Measurements from ENCODE around the gene C3orf33.
"Not testable (repeated sequence)": the region's sequence is repeated elsewhere in the genome, so short reads cannot be mapped to it uniquely, and the experiment has no call there.

Gene C3orf33

GRCh38 chr3:155854141-155854940 is 48.3 kb upstream of the C3orf33 start, which contains the start of gene SLC33A1 (continued):
- TF ChIP-seq PATZ1 (CRISPR knock-in tag; IDR thresholded peaks at IDR 0.05; ENCODE audit: borderline replicate concordance): no peak

GRCh38 chr3:155853214-155854140 is 47.4 kb upstream of the C3orf33 start:
- no peak for TF ChIP-seq TCF4 (CRISPR knock-in tag; IDR thresholded peaks at IDR 0.05; ENCODE audit: borderline replicate concordance)
- TF ChIP-seq RARB (CRISPR knock-in tag; IDR thresholded peaks at IDR 0.05): no peak
- TF ChIP-seq SNAI2 (CRISPR knock-in tag; IDR thresholded peaks at IDR 0.05): no peak
- ATAC-seq: peak; percentile 6; the same call in 2 of the 3 replicates

- TF ChIP-seq CREB5 (CRISPR knock-in tag; IDR thresholded peaks at IDR 0.05; ENCODE audit: low read depth) (no peak), TOX (CRISPR knock-in tag; IDR thresholded peaks at IDR 0.05; ENCODE audit: borderline replicate concordance) (no peak), ISL1 (CRISPR knock-in tag; IDR thresholded peaks at IDR 0.05) (no peak), TSHZ2 (CRISPR knock-in tag; IDR thresholded peaks at IDR 0.05) (no peak), ZFP30 (CRISPR knock-in tag; IDR thresholded peaks at IDR 0.05) (no peak), ESRRG (CRISPR knock-in tag; IDR thresholded peaks at IDR 0.05) (no peak), TCF4 (CRISPR knock-in tag; IDR thresholded peaks at IDR 0.05; ENCODE audit: borderline replicate concordance) (no peak), BACH2 (CRISPR knock-in tag; IDR thresholded peaks at IDR 0.05; ENCODE audit: borderline replicate concordance) (no peak), CSDC2 (CRISPR knock-in tag; IDR thresholded peaks at IDR 0.05) (no peak), ZFP3 (CRISPR knock-in tag; IDR thresholded peaks at IDR 0.05) (no peak), GLIS3 (CRISPR knock-in tag; IDR thresholded peaks at IDR 0.05) (no peak)
- ATAC-seq: no peak
Measured at GRCh38 chr3:155852341-155852740, 46.3 kb upstream of the C3orf33 start.

- ATAC-seq: not testable (repeated sequence)
Measured at GRCh38 chr3:155849404-155849803, 43.3 kb upstream of the C3orf33 start.

GRCh38 chr3:155847993-155848392 is 41.9 kb upstream of the C3orf33 start:
- no peak for ATAC-seq
- TF ChIP-seq PPARA (CRISPR knock-in tag; IDR thresholded peaks at IDR 0.05; ENCODE audit: borderline replicate concordance) (no peak), POU6F1 (CRISPR knock-in tag; IDR thresholded peaks at IDR 0.05; ENCODE audit: borderline replicate concordance, low read depth) (no peak), TOX (CRISPR knock-in tag; IDR thresholded peaks at IDR 0.05; ENCODE audit: borderline replicate concordance) (no peak), ESRRG (CRISPR knock-in tag; IDR thresholded peaks at IDR 0.05) (no peak), ZNF70 (CRISPR knock-in tag; IDR thresholded peaks at IDR 0.05) (no peak), ZNF8 (CRISPR knock-in tag; IDR thresholded peaks at IDR 0.05) (no peak), TSHZ2 (CRISPR knock-in tag; IDR thresholded peaks at IDR 0.05) (no peak), PATZ1 (CRISPR knock-in tag; IDR thresholded peaks at IDR 0.05; ENCODE audit: borderline replicate concordance) (no peak), BACH2 (CRISPR knock-in tag; IDR thresholded peaks at IDR 0.05; ENCODE audit: borderline replicate concordance) (no peak), ISL1 (CRISPR knock-in tag; IDR thresholded peaks at IDR 0.05) (no peak)
